ENCODE measurements around the gene MYBBP1A. TPM values are rescaled to one million over a fixed set of nuclear protein-coding genes. Genes with fewer than 3 reads are reported as not detected.

The MYBBP1A gene
- total RNA-seq, 1 experiment from 2014 or later, result 130 TPM

GRCh38 chr17:4536742-4537411 lies 18.3 kb downstream of the MYBBP1A start:
- ATAC-seq (no peak), DNase-seq (ENCODE audit: low read depth, low spot score) (no peak)
- Histone ChIP-seq H2AFZ (ENCODE audit: low read depth, low read length, poor library complexity, severe bottlenecking) (no peak overlapping the region), H3K4me3 (replicated peaks in 1 of 2; ENCODE audit: low read depth in 1 of 2, low read length in 2 of 2) (no peak overlapping the region), H3K9me3 (ENCODE audit: control insufficient read depth in 1 of 2, insufficient read depth in 1 of 2, low read depth in 1 of 2, low read length in 2 of 2) (no peaks in the 10 kb centered on the region), H3K9ac (ENCODE audit: low read length) (no peak overlapping the region), H3K27ac (ENCODE audit: low read depth, low read length) (peak overlapping the region; percentile 38; the same call in 1 of the 2 replicates), H3K27me3 (ENCODE audit: insufficient read depth, low read length) (no peaks in the 10 kb centered on the region), H4K20me1 (ENCODE audit: insufficient read depth) (no peaks in the 10 kb centered on the region; the same call in 1 of the 2 replicates), H3K9me2 (ENCODE audit: insufficient read depth) (no peaks in the 10 kb centered on the region), H3K4me2 (ENCODE audit: low read length) (no peak overlapping the region), H3K79me2 (ENCODE audit: insufficient read depth, low read length) (no peaks in the 10 kb centered on the region), H3K36me3 (ENCODE audit: control insufficient read depth in 1 of 2, insufficient read depth in 2 of 2, low read length in 2 of 2) (peaks cover 12 to 27% of the 10 kb centered on the region in 2 experiments; a peak in 3 of 4 replicates), H3K4me1 (ENCODE audit: control insufficient read depth in 1 of 2, insufficient read depth in 2 of 2, low read length in 2 of 2) (peaks cover 8 to 19% of the 10 kb centered on the region in 2 experiments; a peak in 3 of 4 replicates)
- BruUV-seq (replicated peaks), result TSS peak; percentile 5
- RAD21 ChIA-PET (ENCODE audit: low non-redundant PET in 1 of 2, low total read pairs in 2 of 2, uncharacterized antibody in 2 of 2, unreplicated experiment in 2 of 2), result interaction anchor here in 1 of 2 experiments (0.6 kb wide), 1 partner anchor 114 kb away, joined by 3 read pairs; no protein-coding TSS in a partner anchor
- intact Hi-C loops (cut with micrococcal nuclease), result no loop called here
- TF ChIP-seq ZNF274 (IDR thresholded peaks at IDR 0.05; ENCODE audit: low read depth, low read length) (no peak), CBX3 (IDR thresholded peaks at IDR 0.05; ENCODE audit: low read depth) (no peak), EZH2 (IDR thresholded peaks at IDR 0.05) (no peak), REST (IDR thresholded peaks at IDR 0.05; ENCODE audit: low read depth) (no peak), ELF1 (IDR thresholded peaks at IDR 0.05; ENCODE audit: borderline replicate concordance, low read depth) (no peak), FOSL1 (IDR thresholded peaks at IDR 0.05; ENCODE audit: low read depth) (no peak), POLR2A (IDR thresholded peaks at IDR 0.05; ENCODE audit: borderline replicate concordance, extremely low read depth, insufficient read depth, insufficient read length) (no peak), EGR1 (IDR thresholded peaks at IDR 0.05; ENCODE audit: low read depth) (no peak), SRF (IDR thresholded peaks at IDR 0.05; ENCODE audit: low read depth) (no peak), YY1 (IDR thresholded peaks at IDR 0.05; ENCODE audit: extremely low read depth, insufficient replicate concordance, low read depth, low read length) (no peak), CEBPB (IDR thresholded peaks at IDR 0.05; ENCODE audit: low read depth) (no peak), ATF3 (IDR thresholded peaks at IDR 0.05) (no peak), TCF7L2 (IDR thresholded peaks at IDR 0.05; ENCODE audit: borderline replicate concordance, extremely low read depth, insufficient read depth, insufficient read length) (no peak), MAX (IDR thresholded peaks at IDR 0.05) (no peak)
- POLR2A ChIA-PET, result no interaction called here
- CTCF ChIA-PET, result interaction anchor here (0.6 to 1.5 kb wide), 2 partner anchors 30 to 525 kb away, joined by 3 to 5 read pairs; no protein-coding TSS in a partner anchor
